ENCODE measurements around the gene CRK. TPM values are rescaled to one million over a fixed set of nuclear protein-coding genes. Genes with fewer than 3 reads are reported as not detected.

CRK gene
- total RNA-seq, 1 donor from 2014 or later: 83.5 TPM

- Histone ChIP-seq H3K4me3 (ENCODE audit: insufficient read depth, low read depth, low read length) (peak overlapping the region; percentile 81), H3K79me2 (ENCODE audit: insufficient read depth, low read length) (peaks cover 25% of the 10 kb centered on the region), H3K27ac (ENCODE audit: low read depth, low read length) (peak overlapping the region; percentile 58), H4K20me1 (ENCODE audit: insufficient read depth, low read length) (peaks cover 3% of the 10 kb centered on the region), H3K36me3 (ENCODE audit: insufficient read depth, low read length) (no peaks in the 10 kb centered on the region), H3K9ac (ENCODE audit: low read length) (peak overlapping the region; percentile 89), H3K27me3 (ENCODE audit: insufficient read depth, low read length) (no peaks in the 10 kb centered on the region), H2AFZ (ENCODE audit: low read depth, low read length) (peak overlapping the region; percentile 71), H3K4me2 (ENCODE audit: low read length) (peak overlapping the region; percentile 100), H3K4me1 (ENCODE audit: insufficient read depth, low read length) (peaks cover 28% of the 10 kb centered on the region), H3K9me3 (ENCODE audit: insufficient read depth, low read depth, low read length) (no peaks in the 10 kb centered on the region)
- Mint-ChIP-seq H3K4me3 (ENCODE audit: unreplicated experiment) (peak overlapping the region; percentile 88), H3K27me3 (ENCODE audit: low read depth, unreplicated experiment) (no peaks in the 10 kb centered on the region), H3K4me1 (ENCODE audit: low read depth, unreplicated experiment) (peaks cover 8% of the 10 kb centered on the region), H3K9me3 (ENCODE audit: unreplicated experiment) (no peaks in the 10 kb centered on the region), H3K27ac (ENCODE audit: unreplicated experiment) (peak overlapping the region; percentile 84), H3K36me3 (ENCODE audit: low read depth, unreplicated experiment) (peaks cover 3% of the 10 kb centered on the region)
- TF ChIP-seq EZH2 (IDR thresholded peaks at IDR 0.05; ENCODE audit: insufficient read depth, low read length): no peak
- no peak for TF ChIP-seq CTCF (IDR thresholded peaks at IDR 0.05; ENCODE audit: insufficient read depth, low read depth, low read length)
- DNase-seq (ENCODE audit: low read depth): no peak
- no peak for FAIRE-seq
These were observed 35.6 kb upstream of the CRK start for GRCh38 chr17:1491443-1492248.

GRCh38 chr17:1490643-1491442 lies 34.8 kb upstream of the CRK start:
- H3K36me3 Mint-ChIP-seq (ENCODE audit: low read depth, unreplicated experiment): peaks cover 3% of the 10 kb centered on the region
- no peaks in the 10 kb centered on the region for H3K27me3 Mint-ChIP-seq (ENCODE audit: low read depth, unreplicated experiment)
- H3K27ac Mint-ChIP-seq (ENCODE audit: unreplicated experiment): peak overlapping the region; percentile 92
- Histone ChIP-seq H3K27me3 (ENCODE audit: insufficient read depth, low read length) (no peaks in the 10 kb centered on the region), H4K20me1 (ENCODE audit: insufficient read depth, low read length) (peaks cover 3% of the 10 kb centered on the region), H2AFZ (ENCODE audit: low read depth, low read length) (peak overlapping the region; percentile 71), H3K27ac (ENCODE audit: low read depth, low read length) (peak overlapping the region; percentile 58), H3K4me2 (ENCODE audit: low read length) (peak overlapping the region; percentile 100), H3K4me3 (ENCODE audit: insufficient read depth, low read depth, low read length) (peak overlapping the region; percentile 81), H3K36me3 (ENCODE audit: insufficient read depth, low read length) (no peaks in the 10 kb centered on the region), H3K4me1 (ENCODE audit: insufficient read depth, low read length) (peaks cover 33% of the 10 kb centered on the region), H3K9ac (ENCODE audit: low read length) (peak overlapping the region; percentile 89), H3K79me2 (ENCODE audit: insufficient read depth, low read length) (peaks cover 25% of the 10 kb centered on the region), H3K9me3 (ENCODE audit: insufficient read depth, low read depth, low read length) (no peaks in the 10 kb centered on the region)
- TF ChIP-seq CTCF (IDR thresholded peaks at IDR 0.05; ENCODE audit: insufficient read depth, low read depth, low read length) (no peak), EZH2 (IDR thresholded peaks at IDR 0.05; ENCODE audit: insufficient read depth, low read length) (no peak)
- H3K4me1 Mint-ChIP-seq (ENCODE audit: low read depth, unreplicated experiment): peaks cover 8% of the 10 kb centered on the region
- peak overlapping the region; percentile 91 for H3K4me3 Mint-ChIP-seq (ENCODE audit: unreplicated experiment)
- DNase-seq (ENCODE audit: low read depth): no peak
- H3K9me3 Mint-ChIP-seq (ENCODE audit: unreplicated experiment): no peaks in the 10 kb centered on the region
- FAIRE-seq: no peak

Measured in astrocyte (in vitro differentiated cells and primary cell).